SK-N-SH treated with all-trans-retinoic acid at 6 μM for 48 hours (cell line): Measurements from ENCODE around the gene FXR2.

Experiments
- BACH2 ChIP-seq: fragments of 250-450 bp; sonication (Bioruptor Pico); IDR thresholded peaks from 2 replicates; pipeline ENCODE4 v1.9.0; 2021; ENCODE audit warnings: mild to moderate bottlenecking, borderline replicate concordance
- GLIS3 ChIP-seq: fragments of 250-450 bp; sonication (Bioruptor Pico); IDR thresholded peaks from 2 replicates; pipeline ENCODE4 v1.5.0; 2020; ENCODE audit warnings: mild to moderate bottlenecking, moderate library complexity
- ZFP3 ChIP-seq: fragments of 250-450 bp; sonication (Bioruptor Pico); IDR thresholded peaks from 2 replicates; pipeline ENCODE4 v1.5.0; 2020; ENCODE audit warnings: mild to moderate bottlenecking, moderate library complexity
- TF ChIP-seq, protein P1 (sequence below): fragments of 250-450 bp; sonication (Bioruptor Pico); IDR thresholded peaks from 2 replicates; pipeline ENCODE4 v1.5.0; 2020; ENCODE audit warnings: mild to moderate bottlenecking, moderate library complexity

DNA sequence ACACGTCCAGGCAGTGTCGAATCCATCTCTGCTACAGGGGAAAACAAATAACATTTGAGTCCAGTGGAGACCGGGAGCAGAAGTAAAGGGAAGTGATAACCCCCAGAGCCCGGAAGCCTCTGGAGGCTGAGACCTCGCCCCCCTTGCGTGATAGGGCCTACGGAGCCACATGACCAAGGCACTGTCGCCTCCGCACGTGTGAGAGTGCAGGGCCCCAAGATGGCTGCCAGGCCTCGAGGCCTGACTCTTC is 42.4 kb downstream of the FXR2 start:
- TF ChIP-seq GLIS3 (CRISPR knock-in tag) (no peak), ZFP3 (no peak), BACH2 (no peak)
- TF ChIP-seq, protein P1, sequence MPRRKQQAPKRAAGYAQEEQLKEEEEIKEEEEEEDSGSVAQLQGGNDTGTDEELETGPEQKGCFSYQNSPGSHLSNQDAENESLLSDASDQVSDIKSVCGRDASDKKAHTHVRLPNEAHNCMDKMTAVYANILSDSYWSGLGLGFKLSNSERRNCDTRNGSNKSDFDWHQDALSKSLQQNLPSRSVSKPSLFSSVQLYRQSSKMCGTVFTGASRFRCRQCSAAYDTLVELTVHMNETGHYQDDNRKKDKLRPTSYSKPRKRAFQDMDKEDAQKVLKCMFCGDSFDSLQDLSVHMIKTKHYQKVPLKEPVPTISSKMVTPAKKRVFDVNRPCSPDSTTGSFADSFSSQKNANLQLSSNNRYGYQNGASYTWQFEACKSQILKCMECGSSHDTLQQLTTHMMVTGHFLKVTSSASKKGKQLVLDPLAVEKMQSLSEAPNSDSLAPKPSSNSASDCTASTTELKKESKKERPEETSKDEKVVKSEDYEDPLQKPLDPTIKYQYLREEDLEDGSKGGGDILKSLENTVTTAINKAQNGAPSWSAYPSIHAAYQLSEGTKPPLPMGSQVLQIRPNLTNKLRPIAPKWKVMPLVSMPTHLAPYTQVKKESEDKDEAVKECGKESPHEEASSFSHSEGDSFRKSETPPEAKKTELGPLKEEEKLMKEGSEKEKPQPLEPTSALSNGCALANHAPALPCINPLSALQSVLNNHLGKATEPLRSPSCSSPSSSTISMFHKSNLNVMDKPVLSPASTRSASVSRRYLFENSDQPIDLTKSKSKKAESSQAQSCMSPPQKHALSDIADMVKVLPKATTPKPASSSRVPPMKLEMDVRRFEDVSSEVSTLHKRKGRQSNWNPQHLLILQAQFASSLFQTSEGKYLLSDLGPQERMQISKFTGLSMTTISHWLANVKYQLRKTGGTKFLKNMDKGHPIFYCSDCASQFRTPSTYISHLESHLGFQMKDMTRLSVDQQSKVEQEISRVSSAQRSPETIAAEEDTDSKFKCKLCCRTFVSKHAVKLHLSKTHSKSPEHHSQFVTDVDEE (CRISPR knock-in tag) = no peak
